Upper lobe of left lung (tissue), 6 donors: Measurements from ENCODE around the gene CLCA2. TPM values are rescaled to one million over a fixed set of nuclear protein-coding genes. Genes with fewer than 3 reads are reported as not detected.

ENCODE experiments used
- ATAC-seq, 2 donors: fragments of 200-7000 bp; cut with Tn5 transposase; one replicate each; pipeline ENCODE4 v1.9.1; 2022; ENCODE audit warnings: mild to moderate bottlenecking in 2 of 2, moderate library complexity in 2 of 2; ENCODE audit not compliant: low FRiP score in 2 of 2
- DNase-seq, 2 donors: peaks; one replicate each; pipeline ENCODE4 v3.0.0-alpha.2; 2019 to 2020
- H3K27ac ChIP-seq, 4 donors: fragments of 200-600 bp; sonication (generic); one replicate each; pipeline ENCODE4 v1.5.1; 2016 to 2019
- H3K27me3 ChIP-seq, 4 donors: fragments of 200-600 bp; sonication (generic); one replicate each; pipeline ENCODE4 v1.5.1; 2017 to 2019
- H3K36me3 ChIP-seq, 4 donors: fragments of 200-600 bp; sonication (generic); one replicate each; pipeline ENCODE4 v1.5.1; 2016 to 2019
- H3K4me1 ChIP-seq, 4 donors: fragments of 200-600 bp; sonication (generic); one replicate each; pipeline ENCODE4 v1.5.1; 2018 to 2019
- H3K4me3 ChIP-seq, 4 donors: fragments of 200-600 bp; sonication (generic); one replicate each; pipeline ENCODE4 v1.5.1; 2017 to 2019; ENCODE audit warnings: mild to moderate bottlenecking in 2 of 4, moderate library complexity in 1 of 4
- H3K9me3 ChIP-seq, 4 donors: fragments of 200-600 bp; sonication (generic); one replicate each; pipeline ENCODE4 v1.5.1; 2018 to 2019
- EP300 ChIP-seq, 4 donors: sonication (generic); formaldehyde crosslinking; IDR thresholded peaks; one replicate each; pipeline ENCODE4 v1.5.1; 2017; ENCODE audit warnings: antibody characterized with exemption in 4 of 4, control low read depth in 2 of 4
- POLR2A ChIP-seq, 4 donors: fragments of 450-650 bp; IDR thresholded peaks; one replicate each; pipeline ENCODE4 v1.5.1; 2016 to 2017; ENCODE audit warnings: antibody characterized with exemption in 4 of 4, mild to moderate bottlenecking in 2 of 4
- POLR2AphosphoS5 ChIP-seq, 2 donors: sonication (generic); formaldehyde crosslinking; IDR thresholded peaks; one replicate each; pipeline ENCODE4 v1.5.1; 2017; ENCODE audit warnings: antibody characterized with exemption in 2 of 2
- WGBS, 2 donors: methylation state at CpG; one replicate each; pipeline ENCODE4 v1.1.5; 2017 to 2018; 5-methylcytosine and 5-hydroxymethylcytosine counted together
- total RNA-seq, 6 donors: library from RNA; depleted of rRNA in 4 of 6; stranded (reverse); fragments of >200 nt in 4 of 6; gene quantifications; one replicate each; pipeline versions ENCODE4 v1.1.0 to v1.2.1, GENCODE V29; 2016 to 2021
- TF ChIP-seq, protein P1 (sequence below), 6 experiments: fragments of 450-650 bp in 4 of 6; fragments of 200-600 bp in 2 of 6; sonication (generic) in 2 of 6; IDR thresholded peaks; one replicate each; pipeline ENCODE4 v1.5.1; 2016 to 2019; ENCODE audit warnings: antibody characterized with exemption in 6 of 6
- donor health status: DM: no; HTN: no; CAD: no; lungs with moderate emphysema.
- donor health status: DM: no; HTN: yes; CAD: no; lungs with severe emphysema.

Gene CLCA2
- total RNA-seq, 6 donors from 2014 or later = 0.57 to 5.3 (median 0.61) TPM; not detected in 3

DNA sequence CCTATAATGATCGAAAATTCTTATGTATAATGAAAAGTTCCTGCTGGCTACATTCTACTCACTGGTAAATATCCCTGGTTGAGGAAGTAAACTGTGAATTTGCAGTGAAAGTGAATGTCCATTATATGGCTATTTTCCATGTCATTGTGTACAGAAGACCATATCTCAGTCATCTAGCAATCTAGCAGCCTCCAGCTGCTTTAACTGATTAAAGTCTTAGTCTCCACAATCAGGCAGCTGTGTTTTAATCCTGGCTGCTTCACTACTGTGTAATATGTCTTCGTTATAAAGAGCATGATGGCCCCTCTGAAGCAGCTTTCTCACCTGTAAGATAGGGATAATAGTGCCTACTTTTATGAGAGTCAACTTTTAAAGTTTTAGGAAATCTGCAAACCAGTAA is 11.4 kb downstream of the CLCA2 start:
- Histone ChIP-seq H3K9me3 (no peaks in the 10 kb centered on the region), H3K4me1 (peaks cover 2 to 6% (median 4%) of the 10 kb centered on the region in 4 donors), H3K4me3 (no peak overlapping the region), H3K36me3 (no peaks in the 10 kb centered on the region), H3K27me3 (no peaks in the 10 kb centered on the region), H3K27ac (no peak overlapping the region)
- no peak for DNase-seq
- no peak for ATAC-seq
- TF ChIP-seq, protein P1, sequence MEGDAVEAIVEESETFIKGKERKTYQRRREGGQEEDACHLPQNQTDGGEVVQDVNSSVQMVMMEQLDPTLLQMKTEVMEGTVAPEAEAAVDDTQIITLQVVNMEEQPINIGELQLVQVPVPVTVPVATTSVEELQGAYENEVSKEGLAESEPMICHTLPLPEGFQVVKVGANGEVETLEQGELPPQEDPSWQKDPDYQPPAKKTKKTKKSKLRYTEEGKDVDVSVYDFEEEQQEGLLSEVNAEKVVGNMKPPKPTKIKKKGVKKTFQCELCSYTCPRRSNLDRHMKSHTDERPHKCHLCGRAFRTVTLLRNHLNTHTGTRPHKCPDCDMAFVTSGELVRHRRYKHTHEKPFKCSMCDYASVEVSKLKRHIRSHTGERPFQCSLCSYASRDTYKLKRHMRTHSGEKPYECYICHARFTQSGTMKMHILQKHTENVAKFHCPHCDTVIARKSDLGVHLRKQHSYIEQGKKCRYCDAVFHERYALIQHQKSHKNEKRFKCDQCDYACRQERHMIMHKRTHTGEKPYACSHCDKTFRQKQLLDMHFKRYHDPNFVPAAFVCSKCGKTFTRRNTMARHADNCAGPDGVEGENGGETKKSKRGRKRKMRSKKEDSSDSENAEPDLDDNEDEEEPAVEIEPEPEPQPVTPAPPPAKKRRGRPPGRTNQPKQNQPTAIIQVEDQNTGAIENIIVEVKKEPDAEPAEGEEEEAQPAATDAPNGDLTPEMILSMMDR (IDR thresholded peaks at IDR 0.05) = no peak
- TF ChIP-seq POLR2AphosphoS5 (IDR thresholded peaks at IDR 0.05) (no peak), POLR2A (IDR thresholded peaks at IDR 0.05) (no peak), EP300 (IDR thresholded peaks at IDR 0.05) (no peak)
- WGBS, 2 donors = 43 to 73% methylated on average over 2 of the region's 2 CpGs

DNA sequence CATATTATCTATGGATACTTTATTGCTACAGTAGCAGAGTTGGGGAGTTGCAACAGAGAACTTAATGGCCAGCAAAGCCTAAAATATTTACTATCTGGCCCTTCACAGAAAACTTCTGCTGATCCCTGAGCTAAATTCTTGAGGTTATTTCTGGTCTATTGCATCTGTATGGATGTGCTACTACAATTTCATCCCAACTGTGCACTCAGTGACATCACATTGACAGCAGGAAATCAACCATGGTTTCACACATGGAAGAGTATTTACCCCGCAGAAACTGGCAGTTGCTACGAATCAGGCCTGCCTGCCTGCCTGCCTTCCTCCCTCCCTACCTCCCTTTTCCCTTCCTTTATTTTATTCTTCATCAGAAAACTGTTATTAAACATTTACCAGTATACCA is 12.1 kb downstream of the CLCA2 start:
- Histone ChIP-seq H3K4me1 (no peaks in the 10 kb centered on the region), H3K27me3 (no peaks in the 10 kb centered on the region), H3K4me3 (no peak overlapping the region), H3K9me3 (no peaks in the 10 kb centered on the region), H3K27ac (no peak overlapping the region), H3K36me3 (no peaks in the 10 kb centered on the region)
- no peak for ATAC-seq
- DNase-seq = no peak
- TF ChIP-seq EP300 (IDR thresholded peaks at IDR 0.05) = no peak
- TF ChIP-seq, protein P1 (IDR thresholded peaks at IDR 0.05) = no peak
- TF ChIP-seq POLR2A (IDR thresholded peaks at IDR 0.05) = no peak
- TF ChIP-seq POLR2AphosphoS5 (IDR thresholded peaks at IDR 0.05) = no peak
- 46 to 51% methylated on average over 2 of the region's 2 CpGs for WGBS, 2 donors

DNA sequence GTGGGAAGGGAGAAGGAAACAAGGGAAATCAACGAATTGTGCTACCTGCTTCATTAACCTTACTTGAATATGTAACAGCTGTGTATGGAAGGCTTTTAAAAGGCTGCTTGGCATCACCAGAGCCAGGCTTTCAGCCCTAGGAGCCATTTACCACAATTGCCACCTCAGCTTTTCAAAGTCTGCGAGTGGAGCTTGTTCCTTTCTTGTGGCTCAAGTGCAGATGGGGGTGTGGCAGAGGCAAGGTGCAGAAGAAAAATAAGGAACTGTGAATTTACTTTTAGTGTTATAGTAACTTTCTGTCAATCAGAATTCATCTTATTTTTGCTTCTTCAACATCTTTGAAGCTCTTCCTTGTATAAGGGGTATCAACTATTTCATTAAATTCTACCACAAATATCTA is 17.6 kb downstream of the CLCA2 start:
- DNase-seq = no peak
- no peaks in the 10 kb centered on the region for H3K4me1 ChIP-seq
- no peak overlapping the region for H3K4me3 ChIP-seq
- TF ChIP-seq, protein P1 (IDR thresholded peaks at IDR 0.05) = no peak
- no peak for TF ChIP-seq POLR2A (IDR thresholded peaks at IDR 0.05)
- TF ChIP-seq POLR2AphosphoS5 (IDR thresholded peaks at IDR 0.05) = no peak
- no peak for TF ChIP-seq EP300 (IDR thresholded peaks at IDR 0.05)
- H3K36me3 ChIP-seq = no peaks in the 10 kb centered on the region
- no peaks in the 10 kb centered on the region for H3K9me3 ChIP-seq
- H3K27me3 ChIP-seq = no peaks in the 10 kb centered on the region
- ATAC-seq = no peak
- 49 to 64% methylated on average over 2 of the region's 2 CpGs for whole genome bisulfite sequencing, 2 donors
- no peak overlapping the region for H3K27ac ChIP-seq

DNA sequence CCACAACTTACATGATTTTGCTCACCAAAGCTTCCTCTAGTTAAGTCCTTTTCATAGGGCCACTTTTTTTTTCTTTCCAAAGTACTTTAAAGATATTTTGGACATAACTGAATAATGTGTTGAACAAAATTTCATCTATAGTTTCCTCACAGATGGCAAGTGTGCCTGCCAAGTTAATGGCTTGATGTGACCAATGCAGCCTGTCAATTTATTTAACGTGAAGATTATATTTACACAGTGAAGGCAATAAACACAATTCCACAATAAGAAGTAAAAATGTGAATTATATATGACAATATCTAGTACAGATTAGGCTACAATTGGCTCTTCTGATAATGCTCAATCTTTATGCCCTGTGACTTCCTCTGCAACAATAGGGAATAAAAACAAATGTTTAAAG is 18.0 kb downstream of the CLCA2 start:
- no peak overlapping the region for H3K4me3 ChIP-seq
- no peaks in the 10 kb centered on the region for H3K27me3 ChIP-seq
- no peak overlapping the region for H3K27ac ChIP-seq
- ATAC-seq = no peak
- TF ChIP-seq EP300 (IDR thresholded peaks at IDR 0.05) = no peak
- TF ChIP-seq POLR2AphosphoS5 (IDR thresholded peaks at IDR 0.05) = no peak
- no peak for TF ChIP-seq POLR2A (IDR thresholded peaks at IDR 0.05)
- TF ChIP-seq, protein P1 (IDR thresholded peaks at IDR 0.05) = no peak
- H3K36me3 ChIP-seq = no peaks in the 10 kb centered on the region
- no peaks in the 10 kb centered on the region for H3K9me3 ChIP-seq
- no peaks in the 10 kb centered on the region for H3K4me1 ChIP-seq
- DNase-seq = no peak
- 66 to 79% methylated on average over 1 of the region's 1 CpG for WGBS, 2 donors

DNA sequence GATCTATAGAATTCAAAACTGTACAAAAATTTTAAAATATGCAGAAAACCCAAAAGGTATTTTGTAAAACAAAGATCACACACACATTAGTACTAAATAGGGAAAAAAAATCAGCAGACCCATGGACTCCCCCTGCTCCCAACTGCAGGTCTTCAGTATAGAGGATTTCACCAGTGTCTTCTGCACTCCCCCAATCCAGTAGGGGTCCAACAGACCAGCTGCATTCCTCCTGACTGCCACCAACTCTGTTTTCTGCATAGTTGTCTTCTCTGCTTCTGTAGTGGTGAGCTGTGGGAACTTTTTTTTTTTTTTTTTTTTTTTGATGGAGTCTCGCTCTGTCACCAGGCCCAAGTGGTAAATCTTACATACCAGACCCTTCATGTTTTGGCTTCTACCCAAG is 21.9 kb downstream of the CLCA2 start:
- TF ChIP-seq POLR2AphosphoS5 (IDR thresholded peaks at IDR 0.05) = no peak
- TF ChIP-seq EP300 (IDR thresholded peaks at IDR 0.05) = no peak
- TF ChIP-seq, protein P1 (IDR thresholded peaks at IDR 0.05) = no peak
- TF ChIP-seq POLR2A (IDR thresholded peaks at IDR 0.05) = no peak
- DNase-seq (no peak), ATAC-seq (no peak)
- Histone ChIP-seq H3K9me3 (no peaks in the 10 kb centered on the region), H3K4me3 (no peak overlapping the region), H3K27ac (no peak overlapping the region), H3K36me3 (no peaks in the 10 kb centered on the region), H3K27me3 (no peaks in the 10 kb centered on the region), H3K4me1 (no peaks in the 10 kb centered on the region)
- 44 to 88% methylated on average over 1 of the region's 1 CpG for WGBS, 2 donors
